Fibroblast of lung (primary cell): ENCODE measurements around the gene DAND5.

Experiments
- CTCF ChIP-seq, 2 donors: IDR thresholded peaks in 1 of 2; conservative IDR thresholded peaks in 1 of 2; 1 replicate in 1 of 2; 2 replicates in 1 of 2; pipeline ENCODE4 v1.5.1; 2011 to 2012; ENCODE audit warnings: low read length in 2 of 2, control low read depth in 1 of 2, inconsistent platforms in 1 of 2, low read depth in 1 of 2, mild to moderate bottlenecking in 1 of 2
- EZH2 ChIP-seq: IDR thresholded peaks from 2 replicates; pipeline ENCODE4 v1.5.1; 2012; ENCODE audit warnings: low read length, control low read depth, mild to moderate bottlenecking; ENCODE audit errors: missing control alignments

GRCh38 chr19:12938779-12939601 lies 30.4 kb upstream of the DAND5 start:
- peak in 1 of 2 donors; percentile 24 for TF ChIP-seq CTCF (conservative IDR thresholded peaks at IDR 0.05 in 1 of 2, IDR thresholded peaks at IDR 0.05 in 1 of 2; ENCODE audit: low read depth in 1 of 2, low read length in 2 of 2)
- no peak for TF ChIP-seq EZH2
